Loucy (cell line): ENCODE data around the gene TEX2.

ENCODE experiments used
- H2AFZ ChIP-seq: fragments of 200-600 bp; sonication (generic); 2 replicates; pipeline ENCODE4 v1.6.0; 2016; ENCODE audit warnings: antibody characterized with exemption, mild to moderate bottlenecking, low read length, moderate library complexity
- H3F3A ChIP-seq: fragments of 200-600 bp; 2 replicates; pipeline ENCODE4 v1.6.0; 2016; ENCODE audit warnings: antibody characterized with exemption, low read depth, mild to moderate bottlenecking
- H3K27me3 ChIP-seq: fragments of 200-600 bp; sonication (generic); 2 replicates; pipeline ENCODE4 v1.6.1; 2014; ENCODE audit warnings: low read length, mild to moderate bottlenecking; ENCODE audit not compliant: insufficient read depth, poor library complexity, severe bottlenecking
- H3K36me3 ChIP-seq: fragments of 200-600 bp; sonication (generic); 2 replicates; pipeline ENCODE4 v1.6.1; 2016; ENCODE audit warnings: low read length; ENCODE audit not compliant: insufficient read depth
- H3K4me1 ChIP-seq: fragments of 200-600 bp; sonication (generic); 2 replicates; pipeline ENCODE4 v1.5.1; 2014; ENCODE audit warnings: low read length, mild to moderate bottlenecking; ENCODE audit not compliant: insufficient read depth, poor library complexity, severe bottlenecking
- H3K4me2 ChIP-seq: fragments of 200-600 bp; sonication (generic); 2 replicates; pipeline ENCODE4 v1.6.0; 2014; ENCODE audit warnings: antibody characterized with exemption, low read length, low read depth, mild to moderate bottlenecking; ENCODE audit not compliant: poor library complexity, severe bottlenecking
- H3K4me3 ChIP-seq: fragments of 200-600 bp; sonication (generic); 2 replicates; pipeline ENCODE4 v1.5.1; 2014; ENCODE audit warnings: low read length, mild to moderate bottlenecking, mixed read lengths; ENCODE audit not compliant: poor library complexity, severe bottlenecking
- H3K79me2 ChIP-seq: fragments of 200-600 bp; sonication (generic); 2 replicates; pipeline ENCODE4 v1.6.1; 2014; ENCODE audit warnings: low read length; ENCODE audit not compliant: insufficient read depth
- H3K9ac ChIP-seq: fragments of 200-600 bp; sonication (generic); 2 replicates; pipeline ENCODE4 v1.6.0; 2014; ENCODE audit warnings: mild to moderate bottlenecking, low read depth, low read length, moderate library complexity; ENCODE audit not compliant: poor library complexity, severe bottlenecking
- H3K9me2 ChIP-seq: fragments of 200-600 bp; sonication (generic); replicated peaks from 2 replicates; pipeline ENCODE4 v1.6.1; 2016; ENCODE audit warnings: low read depth, low read length, mixed read lengths
- H3K9me3 ChIP-seq: fragments of 200-600 bp; sonication (generic); 2 replicates; pipeline ENCODE4 v1.6.1; 2014; ENCODE audit warnings: mild to moderate bottlenecking, antibody characterized with exemption, low read length, low read depth; ENCODE audit not compliant: insufficient read depth
- H4K20me1 ChIP-seq: fragments of 200-600 bp; sonication (generic); 2 replicates; pipeline ENCODE4 v1.6.0; 2014; ENCODE audit warnings: antibody characterized with exemption, low read length, mild to moderate bottlenecking; ENCODE audit not compliant: insufficient read depth, poor library complexity, severe bottlenecking
- EZH2phosphoT487 ChIP-seq: fragments of 200-600 bp; IDR thresholded peaks from 2 replicates; pipeline ENCODE4 v1.6.1; 2018; ENCODE audit warnings: antibody characterized with exemption, mild to moderate bottlenecking, moderate library complexity, borderline replicate concordance
- TF ChIP-seq, protein P1 (sequence below): fragments of 200-600 bp; sonication (generic); conservative IDR thresholded peaks from 2 replicates; pipeline ENCODE4 v1.5.1; 2014; ENCODE audit warnings: mild to moderate bottlenecking, antibody characterized with exemption, low read length

TEX2 gene

GRCh38 chr17:64276961-64277505, 14.0 kb upstream of the TEX2 start:
- Histone ChIP-seq H3K4me3 (no peak overlapping the region), H3F3A (no peaks in the 10 kb centered on the region), H2AFZ (no peak overlapping the region), H3K9ac (no peak overlapping the region), H3K4me1 (no peaks in the 10 kb centered on the region), H3K4me2 (no peak overlapping the region), H3K9me2 (no peaks in the 10 kb centered on the region), H3K9me3 (no peaks in the 10 kb centered on the region), H3K27me3 (no peaks in the 10 kb centered on the region), H3K36me3 (no peaks in the 10 kb centered on the region), H4K20me1 (no peaks in the 10 kb centered on the region), H3K79me2 (no peaks in the 10 kb centered on the region)
- no peak for TF ChIP-seq EZH2phosphoT487
- TF ChIP-seq, protein P1, sequence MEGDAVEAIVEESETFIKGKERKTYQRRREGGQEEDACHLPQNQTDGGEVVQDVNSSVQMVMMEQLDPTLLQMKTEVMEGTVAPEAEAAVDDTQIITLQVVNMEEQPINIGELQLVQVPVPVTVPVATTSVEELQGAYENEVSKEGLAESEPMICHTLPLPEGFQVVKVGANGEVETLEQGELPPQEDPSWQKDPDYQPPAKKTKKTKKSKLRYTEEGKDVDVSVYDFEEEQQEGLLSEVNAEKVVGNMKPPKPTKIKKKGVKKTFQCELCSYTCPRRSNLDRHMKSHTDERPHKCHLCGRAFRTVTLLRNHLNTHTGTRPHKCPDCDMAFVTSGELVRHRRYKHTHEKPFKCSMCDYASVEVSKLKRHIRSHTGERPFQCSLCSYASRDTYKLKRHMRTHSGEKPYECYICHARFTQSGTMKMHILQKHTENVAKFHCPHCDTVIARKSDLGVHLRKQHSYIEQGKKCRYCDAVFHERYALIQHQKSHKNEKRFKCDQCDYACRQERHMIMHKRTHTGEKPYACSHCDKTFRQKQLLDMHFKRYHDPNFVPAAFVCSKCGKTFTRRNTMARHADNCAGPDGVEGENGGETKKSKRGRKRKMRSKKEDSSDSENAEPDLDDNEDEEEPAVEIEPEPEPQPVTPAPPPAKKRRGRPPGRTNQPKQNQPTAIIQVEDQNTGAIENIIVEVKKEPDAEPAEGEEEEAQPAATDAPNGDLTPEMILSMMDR = no peak

- no peak for TF ChIP-seq EZH2phosphoT487
- TF ChIP-seq, protein P1 = no peak
- H3K9me2 ChIP-seq = no peaks in the 10 kb centered on the region
Observed at GRCh38 chr17:64275016-64275415, 12.0 kb upstream of the TEX2 start.

GRCh38 chr17:64273006-64273405, 9.9 kb upstream of the TEX2 start:
- TF ChIP-seq, protein P1 = no peak
- no peak for TF ChIP-seq EZH2phosphoT487
- Histone ChIP-seq H3K27me3 (no peaks in the 10 kb centered on the region), H2AFZ (no peak overlapping the region), H3K4me3 (no peak overlapping the region), H3K4me2 (no peak overlapping the region), H3K9me2 (no peaks in the 10 kb centered on the region), H3K79me2 (no peaks in the 10 kb centered on the region), H3K9ac (no peak overlapping the region), H3F3A (no peaks in the 10 kb centered on the region), H4K20me1 (no peaks in the 10 kb centered on the region), H3K4me1 (no peaks in the 10 kb centered on the region), H3K36me3 (no peaks in the 10 kb centered on the region), H3K9me3 (no peaks in the 10 kb centered on the region)

More at GRCh38 chr17:64275016-64275415, 12.0 kb upstream of the TEX2 start:
- no peak overlapping the region for H2AFZ ChIP-seq
- H3F3A ChIP-seq = no peaks in the 10 kb centered on the region
- no peaks in the 10 kb centered on the region for H3K36me3 ChIP-seq
- no peak overlapping the region for H3K9ac ChIP-seq
- H3K9me3 ChIP-seq = no peaks in the 10 kb centered on the region
- H3K4me2 ChIP-seq = no peak overlapping the region
- no peaks in the 10 kb centered on the region for H3K4me1 ChIP-seq
- no peaks in the 10 kb centered on the region for H3K79me2 ChIP-seq
- no peak overlapping the region for H3K4me3 ChIP-seq
- H3K27me3 ChIP-seq = no peaks in the 10 kb centered on the region
- no peaks in the 10 kb centered on the region for H4K20me1 ChIP-seq
